ENCODE results near the gene LRRC37B. TPM values are rescaled to one million over a fixed set of nuclear protein-coding genes. Genes with fewer than 3 reads are reported as not detected.
A peak's percentile ranks its signal among the peaks of the same experiment; 100 is the strongest.

The LRRC37B gene
- total RNA-seq, 2 experiments from 2014 or later: 32.9 to 37.4 TPM

GRCh38 chr17:32102172-32102571 is 95.0 kb downstream of the LRRC37B start:
- ChIA-PET CTCF (interaction anchor here (1.2 kb wide), 1 partner anchor 34 kb away, joined by 3 read pairs; no protein-coding TSS in a partner anchor), POLR2A (no interaction called here)
- peaks cover 38% of the 10 kb centered on the region for H3K4me1 Mint-ChIP-seq (ENCODE audit: low read depth)
- no peaks in the 10 kb centered on the region for H3K9me3 Mint-ChIP-seq (ENCODE audit: insufficient read depth)
- no peak for DNase-seq
- H3K27me3 Mint-ChIP-seq (ENCODE audit: low read depth): peaks cover 2% of the 10 kb centered on the region
- H3K36me3 Mint-ChIP-seq (ENCODE audit: low read depth): no peaks in the 10 kb centered on the region
- ATAC-seq: no peak
- H3K4me3 Mint-ChIP-seq: no peak overlapping the region
- peak overlapping the region; percentile 53 for H3K27ac Mint-ChIP-seq

DNA sequence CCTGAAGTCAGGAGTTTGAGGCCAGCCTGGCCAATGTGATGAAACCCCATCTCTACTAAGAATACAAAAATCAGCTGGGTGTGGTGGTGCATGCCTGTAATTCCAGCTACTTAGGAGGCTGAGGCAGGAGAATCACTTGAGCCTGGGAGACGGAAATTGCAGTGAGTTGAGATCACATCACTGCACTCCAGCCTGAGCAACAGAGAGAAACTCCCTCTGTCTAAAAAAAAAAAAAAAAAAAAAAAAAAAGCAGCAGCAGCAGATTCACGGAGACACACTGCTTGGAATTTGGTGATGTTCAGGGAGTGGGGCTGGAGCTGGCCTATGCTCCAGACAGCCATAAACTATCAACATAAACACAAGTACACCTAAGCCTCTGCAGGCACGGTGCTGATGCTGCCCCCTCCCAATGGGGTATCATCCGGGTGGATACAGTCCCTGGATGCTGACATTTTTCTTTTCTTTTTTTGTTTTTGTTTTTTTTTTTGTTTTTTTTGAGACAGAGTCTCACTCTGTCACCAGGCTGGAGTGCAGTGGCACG is 95.5 kb downstream of the LRRC37B start:
- H3K36me3 Mint-ChIP-seq (ENCODE audit: low read depth): no peaks in the 10 kb centered on the region
- ChIA-PET POLR2A (no interaction called here), CTCF (interaction anchor here (1.2 kb wide), 1 partner anchor 34 kb away, joined by 3 read pairs; no protein-coding TSS in a partner anchor)
- peaks cover 2% of the 10 kb centered on the region for H3K27me3 Mint-ChIP-seq (ENCODE audit: low read depth)
- H3K9me3 Mint-ChIP-seq (ENCODE audit: insufficient read depth): no peaks in the 10 kb centered on the region
- DNase-seq: peak; percentile 7
- no peak overlapping the region for H3K27ac Mint-ChIP-seq
- H3K4me1 Mint-ChIP-seq (ENCODE audit: low read depth): peaks cover 41% of the 10 kb centered on the region
- ATAC-seq: no peak
- H3K4me3 Mint-ChIP-seq: no peak overlapping the region

Other genes with a start within 250 kb of the LRRC37B start
- gene COPRS, start 148.1 kb upstream of the LRRC37B start, total RNA-seq: 10 to 100 TPM; 21.0 to 22.5 TPM
- gene UTP6, start 105.7 kb upstream of the LRRC37B start, total RNA-seq: 10 to 100 TPM; 78.3 to 83.0 TPM
- gene SUZ12, start 70.4 kb upstream of the LRRC37B start, total RNA-seq: 10 to 100 TPM; 65.6 to 68.7 TPM
- gene RHOT1, start 135.1 kb downstream of the LRRC37B start, total RNA-seq: 10 to 100 TPM; 29.9 to 31.4 TPM